ENCODE results near the gene SDHB. TPM values are rescaled to one million over a fixed set of nuclear protein-coding genes. Genes with fewer than 3 reads are reported as not detected.

Gene SDHB
- total and polyA plus RNA-seq, 9 of the 15 experiments (the other 6 are each of a cell fraction or from before 2014, with no cell fraction given) = 207 to 554 (median 365) TPM

- no peak for TF ChIP-seq REST (IDR thresholded peaks at IDR 0.05; ENCODE audit: borderline replicate concordance)
- TF ChIP-seq REST (CRISPR knock-in tag; IDR thresholded peaks at IDR 0.05; ENCODE audit: low read depth) = no peak
- no peak for TF ChIP-seq NELFE (IDR thresholded peaks at IDR 0.05; ENCODE audit: insufficient read depth, insufficient read length)
Observed at GRCh38 chr1:16998589-16998988, 55.2 kb downstream of the SDHB start (continued).
